ENCODE data around the gene NFAM1.

The NFAM1 gene

GRCh38 chr22:42379966-42380537 is 52.2 kb downstream of the NFAM1 start:
- no peak for DNase-seq

- DNase-seq: no peak
Measured at GRCh38 chr22:42376711-42377554, 55.3 kb downstream of the NFAM1 start.

GRCh38 chr22:42375982-42376381 is 56.2 kb downstream of the NFAM1 start:
- no peak for DNase-seq

GRCh38 chr22:42372976-42373375 is 59.2 kb downstream of the NFAM1 start:
- DNase-seq: no peak

GRCh38 chr22:42371501-42371900 is 60.7 kb downstream of the NFAM1 start:
- no peak for DNase-seq

- no peak for DNase-seq
Measured at GRCh38 chr22:42371099-42371498, 61.1 kb downstream of the NFAM1 start.

- peak; percentile 12 for DNase-seq
Measured at GRCh38 chr22:42369250-42370041, 62.8 kb downstream of the NFAM1 start.

GRCh38 chr22:42368379-42369249 is 63.6 kb downstream of the NFAM1 start:
- DNase-seq: no peak

- no peak for DNase-seq
Measured at GRCh38 chr22:42367980-42368378, 64.2 kb downstream of the NFAM1 start.

GRCh38 chr22:42366806-42367581 is 65.2 kb downstream of the NFAM1 start:
- DNase-seq: no peak

- DNase-seq: no peak
Measured at GRCh38 chr22:42365942-42366695, 66.1 kb downstream of the NFAM1 start.

GRCh38 chr22:42365111-42365865 is 66.9 kb downstream of the NFAM1 start:
- DNase-seq: no peak

- DNase-seq: no peak
Measured at GRCh38 chr22:42364604-42365110, 67.5 kb downstream of the NFAM1 start.

GRCh38 chr22:42363892-42364291 is 68.3 kb downstream of the NFAM1 start:
- DNase-seq: no peak

GRCh38 chr22:42361523-42361922 is 70.7 kb downstream of the NFAM1 start:
- DNase-seq: no peak

GRCh38 chr22:42360348-42360747 is 71.9 kb downstream of the NFAM1 start:
- no peak for DNase-seq

GRCh38 chr22:42358643-42359558 is 73.3 kb downstream of the NFAM1 start:
- no peak for DNase-seq

GRCh38 chr22:42357634-42358296 is 74.4 kb downstream of the NFAM1 start:
- no peak for DNase-seq

All from GF-D8 (cell line).